ENCODE data around the gene ZDHHC11B.
"Not testable (repeated sequence)": the region's sequence is repeated elsewhere in the genome, so short reads cannot be mapped to it uniquely, and the experiment has no call there.

The ZDHHC11B gene

DNA sequence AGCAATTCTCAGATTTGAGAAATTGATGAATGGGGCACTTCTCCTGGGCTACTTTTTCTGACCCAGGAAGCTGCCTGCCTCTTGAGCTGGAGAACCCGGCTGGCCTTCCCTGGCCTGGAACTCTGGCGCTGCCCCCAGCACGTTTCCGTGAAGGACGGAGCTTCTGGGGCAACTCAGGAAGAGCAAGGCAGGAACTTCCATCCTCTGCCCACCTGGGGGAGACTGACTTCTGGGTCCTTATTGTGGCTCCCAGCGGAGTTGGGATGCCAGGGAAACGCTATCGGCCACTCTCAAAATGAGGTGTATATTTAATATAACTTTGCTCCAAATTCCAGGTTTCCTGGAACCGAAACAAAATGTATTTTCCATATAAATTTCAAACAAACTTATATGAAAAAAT, 57.4 kb downstream of the ZDHHC11B start:
- H3K27me3 ChIP-seq (ENCODE audit: control insufficient read depth, low read length); H3K27ac ChIP-seq (ENCODE audit: low read depth, low read length); H3K9me3 ChIP-seq (ENCODE audit: control insufficient read depth, insufficient read depth, low read length); H3K9me2 ChIP-seq (replicated peaks; ENCODE audit: control insufficient read depth, low read length); H3K79me2 ChIP-seq (ENCODE audit: control insufficient read depth, low read length); H3K36me3 ChIP-seq (ENCODE audit: control insufficient read depth, low read length); H3K4me3 ChIP-seq (ENCODE audit: low read length); H3K4me2 ChIP-seq (ENCODE audit: low read length); H3K4me1 ChIP-seq (ENCODE audit: control insufficient read depth, low read length); H3F3A ChIP-seq (ENCODE audit: control insufficient read depth, insufficient read depth); H4K20me1 ChIP-seq (ENCODE audit: control insufficient read depth, insufficient read depth, low read depth, low read length): not testable (repeated sequence)

DNA sequence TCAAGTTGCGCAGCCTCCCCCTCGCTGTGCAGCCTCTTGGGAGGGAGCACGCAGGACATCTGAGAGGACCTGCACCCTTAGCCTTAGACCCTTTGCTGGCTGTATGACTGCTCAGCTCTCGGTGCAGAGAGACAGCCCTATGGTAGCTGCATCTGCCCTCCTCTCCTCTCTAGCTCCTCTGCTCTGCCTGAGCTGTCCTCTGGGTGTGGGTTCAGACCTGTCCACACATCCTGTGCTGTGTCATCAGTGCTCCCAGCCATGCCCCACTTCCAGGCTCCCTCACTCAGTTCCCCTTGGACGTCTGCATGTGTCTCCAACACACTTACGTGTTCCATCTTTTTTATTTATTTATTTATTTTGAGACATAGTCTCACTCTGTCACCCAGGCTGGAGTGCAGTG, 60.7 kb downstream of the ZDHHC11B start:
- not testable (repeated sequence) for H3K4me2 ChIP-seq (ENCODE audit: low read length); H3K27me3 ChIP-seq (ENCODE audit: control insufficient read depth, low read length); H4K20me1 ChIP-seq (ENCODE audit: control insufficient read depth, insufficient read depth, low read depth, low read length); H3K4me3 ChIP-seq (ENCODE audit: low read length); H3K36me3 ChIP-seq (ENCODE audit: control insufficient read depth, low read length); H3F3A ChIP-seq (ENCODE audit: control insufficient read depth, insufficient read depth); H3K27ac ChIP-seq (ENCODE audit: low read depth, low read length); H3K4me1 ChIP-seq (ENCODE audit: control insufficient read depth, low read length); H3K79me2 ChIP-seq (ENCODE audit: control insufficient read depth, low read length); H3K9me3 ChIP-seq (ENCODE audit: control insufficient read depth, insufficient read depth, low read length); H3K9me2 ChIP-seq (replicated peaks; ENCODE audit: control insufficient read depth, low read length)

DNA sequence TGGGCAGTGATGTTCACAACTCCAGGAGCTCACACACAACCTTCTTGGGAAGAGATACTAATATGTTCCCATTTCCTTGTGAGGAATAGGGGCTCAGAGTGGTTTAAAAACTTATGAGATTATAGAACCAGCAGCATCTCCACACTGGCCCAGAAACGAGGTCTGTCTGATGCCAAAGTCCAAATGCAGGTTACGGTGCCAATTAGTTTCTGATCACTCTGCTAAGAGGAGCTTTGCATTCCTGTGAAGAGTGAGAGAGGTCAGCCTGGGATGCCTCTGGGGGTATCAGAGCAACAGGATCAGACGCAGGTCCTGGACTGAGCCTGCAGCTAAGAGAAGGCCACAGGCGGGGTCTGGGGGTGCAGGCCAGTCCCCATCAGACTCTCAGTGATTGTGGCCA, 61.2 kb downstream of the ZDHHC11B start:
- H3K4me3 ChIP-seq (ENCODE audit: low read length); H3K9me2 ChIP-seq (replicated peaks; ENCODE audit: control insufficient read depth, low read length); H3K79me2 ChIP-seq (ENCODE audit: control insufficient read depth, low read length); H3K27me3 ChIP-seq (ENCODE audit: control insufficient read depth, low read length); H3K36me3 ChIP-seq (ENCODE audit: control insufficient read depth, low read length); H3K9me3 ChIP-seq (ENCODE audit: control insufficient read depth, insufficient read depth, low read length); H3K4me2 ChIP-seq (ENCODE audit: low read length); H4K20me1 ChIP-seq (ENCODE audit: control insufficient read depth, insufficient read depth, low read depth, low read length); H3K27ac ChIP-seq (ENCODE audit: low read depth, low read length); H3F3A ChIP-seq (ENCODE audit: control insufficient read depth, insufficient read depth); H3K4me1 ChIP-seq (ENCODE audit: control insufficient read depth, low read length): not testable (repeated sequence)

DNA sequence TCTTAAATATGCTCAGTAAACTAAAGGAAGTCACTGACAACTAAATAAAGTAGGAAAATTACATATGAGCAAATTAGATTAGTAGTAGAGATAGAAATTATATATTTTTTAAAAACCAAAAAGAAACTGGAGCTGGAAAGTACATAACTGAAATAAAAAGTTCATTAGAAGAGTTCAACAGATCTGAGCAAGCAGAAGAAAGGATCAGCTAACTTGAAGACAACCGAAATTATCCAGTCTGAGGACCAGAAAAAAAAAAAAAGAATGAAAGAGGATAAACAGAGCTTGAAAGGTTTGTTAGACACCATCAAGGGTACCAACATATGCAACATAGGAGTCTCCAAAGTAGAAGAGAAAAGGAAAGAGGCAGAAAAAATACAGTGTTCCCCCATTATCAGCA, 65.2 kb downstream of the ZDHHC11B start:
- not testable (repeated sequence) for H3K4me3 ChIP-seq (ENCODE audit: low read length); H3K36me3 ChIP-seq (ENCODE audit: control insufficient read depth, low read length); H3K9me3 ChIP-seq (ENCODE audit: control insufficient read depth, insufficient read depth, low read length); H3K79me2 ChIP-seq (ENCODE audit: control insufficient read depth, low read length); H3F3A ChIP-seq (ENCODE audit: control insufficient read depth, insufficient read depth); H3K4me2 ChIP-seq (ENCODE audit: low read length); H3K27ac ChIP-seq (ENCODE audit: low read depth, low read length); H3K9me2 ChIP-seq (replicated peaks; ENCODE audit: control insufficient read depth, low read length); H3K4me1 ChIP-seq (ENCODE audit: control insufficient read depth, low read length); H4K20me1 ChIP-seq (ENCODE audit: control insufficient read depth, insufficient read depth, low read depth, low read length)
- H3K27me3 ChIP-seq (ENCODE audit: control insufficient read depth, low read length): peaks cover 13% of the 10 kb centered on the region

DNA sequence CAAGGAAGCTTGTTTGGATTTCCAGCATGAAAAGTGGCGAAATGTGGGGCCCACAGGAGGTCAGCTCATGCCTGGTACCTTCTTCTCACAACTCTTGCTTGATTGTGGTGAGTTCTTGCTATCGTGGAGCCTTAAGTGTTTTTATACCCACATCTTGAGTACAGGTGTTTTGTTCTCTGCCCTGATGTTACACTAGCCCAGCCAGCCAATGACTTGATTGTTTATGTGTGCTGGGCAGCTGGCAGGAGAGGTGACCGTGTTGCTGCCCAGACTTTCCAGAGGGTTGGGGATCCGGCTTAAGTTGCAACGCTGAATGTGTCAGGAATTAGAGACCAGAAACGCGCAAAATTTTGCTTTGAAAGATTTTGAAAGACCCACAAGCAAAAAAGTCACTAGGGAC, 67.4 kb downstream of the ZDHHC11B start:
- Histone ChIP-seq H3K4me1 (ENCODE audit: control insufficient read depth, low read length) (no peaks in the 10 kb centered on the region), H3K27ac (ENCODE audit: low read depth, low read length) (no peak overlapping the region), H3K9me2 (replicated peaks; ENCODE audit: control insufficient read depth, low read length) (no peaks in the 10 kb centered on the region), H3K79me2 (ENCODE audit: control insufficient read depth, low read length) (no peaks in the 10 kb centered on the region), H3K4me3 (ENCODE audit: low read length) (no peak overlapping the region), H3K27me3 (ENCODE audit: control insufficient read depth, low read length) (peaks cover 13% of the 10 kb centered on the region), H3K4me2 (ENCODE audit: low read length) (no peak overlapping the region), H4K20me1 (ENCODE audit: control insufficient read depth, insufficient read depth, low read depth, low read length) (no peaks in the 10 kb centered on the region), H3K36me3 (ENCODE audit: control insufficient read depth, low read length) (no peaks in the 10 kb centered on the region), H3F3A (ENCODE audit: control insufficient read depth, insufficient read depth) (no peaks in the 10 kb centered on the region), H3K9me3 (ENCODE audit: control insufficient read depth, insufficient read depth, low read length) (peaks cover 2% of the 10 kb centered on the region)
- TF ChIP-seq, protein P1, sequence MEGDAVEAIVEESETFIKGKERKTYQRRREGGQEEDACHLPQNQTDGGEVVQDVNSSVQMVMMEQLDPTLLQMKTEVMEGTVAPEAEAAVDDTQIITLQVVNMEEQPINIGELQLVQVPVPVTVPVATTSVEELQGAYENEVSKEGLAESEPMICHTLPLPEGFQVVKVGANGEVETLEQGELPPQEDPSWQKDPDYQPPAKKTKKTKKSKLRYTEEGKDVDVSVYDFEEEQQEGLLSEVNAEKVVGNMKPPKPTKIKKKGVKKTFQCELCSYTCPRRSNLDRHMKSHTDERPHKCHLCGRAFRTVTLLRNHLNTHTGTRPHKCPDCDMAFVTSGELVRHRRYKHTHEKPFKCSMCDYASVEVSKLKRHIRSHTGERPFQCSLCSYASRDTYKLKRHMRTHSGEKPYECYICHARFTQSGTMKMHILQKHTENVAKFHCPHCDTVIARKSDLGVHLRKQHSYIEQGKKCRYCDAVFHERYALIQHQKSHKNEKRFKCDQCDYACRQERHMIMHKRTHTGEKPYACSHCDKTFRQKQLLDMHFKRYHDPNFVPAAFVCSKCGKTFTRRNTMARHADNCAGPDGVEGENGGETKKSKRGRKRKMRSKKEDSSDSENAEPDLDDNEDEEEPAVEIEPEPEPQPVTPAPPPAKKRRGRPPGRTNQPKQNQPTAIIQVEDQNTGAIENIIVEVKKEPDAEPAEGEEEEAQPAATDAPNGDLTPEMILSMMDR (IDR thresholded peaks at IDR 0.05; ENCODE audit: low read depth, low read length, poor library complexity, severe bottlenecking): no peak

DNA sequence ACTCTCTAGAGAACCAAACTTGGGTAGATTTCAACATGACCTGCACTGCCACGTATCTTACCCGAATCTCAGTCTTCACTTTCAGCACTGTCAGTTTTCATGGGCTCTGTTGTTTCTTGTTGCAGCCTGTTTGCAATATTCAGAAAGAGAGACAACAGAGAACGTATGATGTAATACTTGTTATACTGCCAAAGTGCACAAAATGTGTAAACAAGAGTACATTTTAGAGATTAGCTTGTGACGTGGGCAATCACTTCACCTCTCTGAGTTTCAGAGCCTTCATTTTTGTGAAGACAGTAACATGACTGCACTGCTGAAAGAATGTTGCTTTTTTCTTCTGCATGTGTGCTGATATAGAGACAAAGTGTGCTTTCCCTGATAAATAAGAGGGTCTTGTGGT, 67.8 kb downstream of the ZDHHC11B start:
- peaks cover 13% of the 10 kb centered on the region for H3K27me3 ChIP-seq (ENCODE audit: control insufficient read depth, low read length)
- H3K79me2 ChIP-seq (ENCODE audit: control insufficient read depth, low read length); H3K9me2 ChIP-seq (replicated peaks; ENCODE audit: control insufficient read depth, low read length); H3K27ac ChIP-seq (ENCODE audit: low read depth, low read length); H4K20me1 ChIP-seq (ENCODE audit: control insufficient read depth, insufficient read depth, low read depth, low read length); H3K36me3 ChIP-seq (ENCODE audit: control insufficient read depth, low read length); H3K9me3 ChIP-seq (ENCODE audit: control insufficient read depth, insufficient read depth, low read length); H3K4me2 ChIP-seq (ENCODE audit: low read length); H3K4me1 ChIP-seq (ENCODE audit: control insufficient read depth, low read length); H3K4me3 ChIP-seq (ENCODE audit: low read length); H3F3A ChIP-seq (ENCODE audit: control insufficient read depth, insufficient read depth): not testable (repeated sequence)

DNA sequence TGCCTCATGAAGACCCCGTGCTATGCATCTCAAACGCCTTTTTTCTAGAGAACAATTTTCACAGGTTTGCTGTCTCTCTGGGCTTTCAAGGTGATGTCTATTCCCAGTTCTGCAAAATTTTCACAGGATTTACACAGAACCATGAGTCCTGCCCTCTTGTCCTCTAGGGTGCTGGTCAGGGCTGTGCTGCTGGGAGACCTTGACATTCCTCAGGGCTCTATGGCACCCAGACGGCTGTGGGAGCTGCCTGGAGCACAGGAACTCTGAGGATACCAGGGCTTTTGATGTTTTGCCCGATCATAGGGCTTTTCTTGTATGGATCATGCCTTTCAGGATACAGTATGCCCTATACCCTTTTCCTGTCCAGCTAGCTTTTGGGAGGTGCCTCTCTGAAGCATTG, 68.9 kb downstream of the ZDHHC11B start:
- H3F3A ChIP-seq (ENCODE audit: control insufficient read depth, insufficient read depth); H3K4me3 ChIP-seq (ENCODE audit: low read length); H3K27ac ChIP-seq (ENCODE audit: low read depth, low read length); H4K20me1 ChIP-seq (ENCODE audit: control insufficient read depth, insufficient read depth, low read depth, low read length); H3K4me1 ChIP-seq (ENCODE audit: control insufficient read depth, low read length); H3K36me3 ChIP-seq (ENCODE audit: control insufficient read depth, low read length); H3K9me2 ChIP-seq (replicated peaks; ENCODE audit: control insufficient read depth, low read length); H3K9me3 ChIP-seq (ENCODE audit: control insufficient read depth, insufficient read depth, low read length); H3K79me2 ChIP-seq (ENCODE audit: control insufficient read depth, low read length); H3K4me2 ChIP-seq (ENCODE audit: low read length): not testable (repeated sequence)
- H3K27me3 ChIP-seq (ENCODE audit: control insufficient read depth, low read length): peaks cover 13% of the 10 kb centered on the region

Measured in DOHH2 (cell line).